Activated CD8-positive, alpha-beta memory T cell treated with anti-CD3 and anti-CD28 coated beads for 36 hours (primary cell): Measurements from ENCODE around the gene DCAF15. TPM values are rescaled to one million over a fixed set of nuclear protein-coding genes. Genes with fewer than 3 reads are reported as not detected.

Experiments
- CTCF ChIA-PET: fragments of 350-600 bp; sonication (Branson Sonifier 250); formaldehyde crosslinking; loops from one replicate; lab custom pipeline; 2021; ENCODE audit warnings: antibody characterized with exemption; lab: Charles Lee
- POLR2A ChIA-PET: fragments of 350-600 bp; sonication (Branson Sonifier 250); formaldehyde crosslinking; loops from one replicate; lab custom pipeline; 2021; ENCODE audit warnings: antibody characterized with exemption; lab: Charles Lee
- total RNA-seq, 2 experiments: library from RNA; stranded (reverse); gene quantifications; one replicate each; pipeline ENCODE4 v1.2.3, GENCODE V29; 2021

Gene DCAF15
- total RNA-seq, 2 experiments from 2014 or later: 59.9 to 65.3 TPM

DNA sequence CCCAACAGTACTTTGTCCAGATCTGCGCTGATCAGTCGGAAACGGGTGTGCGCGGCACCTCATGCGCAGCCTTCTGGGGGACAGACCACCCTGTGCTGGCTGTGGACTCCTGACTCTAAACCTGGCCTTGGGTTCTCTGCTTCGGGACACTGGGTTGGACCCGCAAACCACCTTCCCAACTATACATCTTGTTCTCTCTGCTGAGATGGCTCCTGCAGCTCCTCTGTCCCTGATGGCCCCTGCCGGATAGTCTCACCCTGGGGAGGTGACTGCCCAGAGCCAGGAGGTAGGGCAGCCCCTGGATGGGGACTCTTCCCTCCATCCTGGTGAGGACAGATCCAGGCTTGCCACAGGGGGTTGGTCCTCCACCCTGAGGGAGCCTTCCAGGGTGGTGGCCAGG lies 30.5 kb downstream of the DCAF15 start:
- CTCF ChIA-PET: no interaction called here
- POLR2A ChIA-PET: no interaction called here

DNA sequence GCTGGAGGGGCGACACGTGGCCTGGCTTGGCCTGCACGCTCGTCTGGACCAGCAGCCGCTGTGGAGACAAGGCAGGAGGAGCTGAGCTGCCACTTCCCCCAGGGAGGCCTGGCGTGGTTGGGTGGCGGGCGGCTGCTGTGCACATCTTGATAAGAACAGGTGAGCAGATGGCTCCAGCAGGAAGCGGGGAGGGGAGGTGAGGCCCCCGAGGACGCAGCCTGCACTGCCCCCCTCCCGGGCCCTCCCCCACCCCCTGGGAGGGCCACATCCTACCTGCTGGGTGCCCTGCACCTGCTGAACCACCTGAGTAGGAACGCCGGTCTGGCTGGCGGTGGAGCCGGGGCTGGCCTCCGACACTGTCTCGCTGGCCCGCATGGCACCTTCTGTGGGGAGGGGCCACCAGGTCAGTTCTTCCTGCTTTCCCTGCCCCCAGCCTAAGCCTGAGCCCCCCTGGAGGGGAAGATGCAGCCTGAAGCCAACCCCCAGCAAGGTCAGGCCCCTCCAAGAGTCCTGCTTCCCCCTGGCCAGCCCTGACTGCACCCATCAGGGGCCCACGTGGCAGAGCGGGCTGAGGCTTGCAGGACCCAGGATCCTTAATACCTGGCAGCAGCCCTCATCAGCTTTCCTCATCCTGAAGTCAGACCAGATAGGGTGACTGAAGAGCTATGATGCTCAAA lies 31.0 kb downstream of the DCAF15 start:
- POLR2A ChIA-PET: no interaction called here
- CTCF ChIA-PET: interaction anchor here (0.6 kb wide), 1 partner anchor 1406 kb away, joined by 4 read pairs; no protein-coding TSS in a partner anchor

DNA sequence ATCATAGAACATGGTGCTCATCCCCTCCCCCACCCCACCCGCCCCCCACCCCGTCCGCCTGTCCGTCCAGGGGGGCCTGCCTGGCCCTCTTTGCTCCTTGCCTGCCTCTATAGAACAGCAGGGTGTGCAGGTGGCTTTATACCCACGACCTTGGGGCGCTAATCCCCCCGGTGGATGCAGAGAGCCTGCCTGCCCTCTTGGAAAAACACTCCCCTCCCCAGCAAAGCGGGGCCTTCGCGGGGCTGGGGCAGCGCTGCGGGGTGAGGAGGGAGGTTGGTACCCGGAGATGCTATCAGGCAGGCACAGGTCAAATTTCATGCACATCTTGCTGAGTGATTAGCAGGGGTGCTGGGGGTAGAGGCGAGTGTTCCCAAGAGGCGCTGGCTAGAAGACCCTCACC lies 31.9 kb downstream of the DCAF15 start:
- ChIA-PET CTCF (interaction anchor here (0.7 kb wide), 1 partner anchor 14 kb away, joined by 3 read pairs; no protein-coding TSS in a partner anchor), POLR2A (no interaction called here)

DNA sequence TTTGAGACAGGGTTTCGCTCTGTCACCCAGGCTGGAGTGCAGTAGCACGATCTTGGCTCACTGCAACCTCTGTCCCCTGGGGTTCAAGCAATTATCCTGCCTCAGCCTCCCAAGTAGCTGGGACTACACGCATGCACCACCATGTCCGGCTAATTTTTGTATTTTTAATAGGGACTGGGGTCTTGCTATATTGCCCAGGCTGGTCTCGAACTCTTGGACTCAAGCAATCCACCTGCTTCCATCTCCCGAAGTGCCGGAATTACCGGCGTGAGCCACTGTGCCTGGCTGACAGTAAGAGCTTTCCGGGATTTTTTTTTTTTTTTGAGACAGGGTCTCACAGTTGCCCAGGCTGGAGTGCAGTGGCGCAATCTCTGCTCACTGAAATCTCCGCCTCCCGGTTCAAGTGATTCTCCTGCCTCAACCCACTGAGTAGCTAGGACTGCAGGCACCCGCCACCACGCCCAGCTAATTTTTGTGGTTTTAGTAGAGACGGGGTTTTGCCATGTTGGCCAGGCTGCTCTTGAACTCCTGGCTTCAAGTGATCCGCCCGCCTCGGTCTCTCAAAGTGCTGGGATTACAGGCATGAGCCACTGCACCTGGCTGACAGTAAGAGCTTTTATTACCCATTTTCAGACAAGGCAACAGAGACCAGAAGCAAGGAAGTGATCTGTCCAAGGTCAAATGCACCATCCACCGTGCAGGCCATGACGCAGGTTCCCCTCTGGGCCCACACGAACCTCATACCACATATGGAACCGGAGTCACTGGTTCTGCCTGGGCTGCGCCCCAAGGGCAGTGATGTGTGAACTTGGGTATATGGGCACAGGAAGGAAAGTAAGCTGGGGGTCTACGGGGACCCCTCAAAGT lies 32.8 kb downstream of the DCAF15 start:
- ChIA-PET POLR2A (interaction anchor here (0.6 to 1.3 kb wide), 4 partner anchors 12 to 22 kb away, joined by 4 to 8 read pairs (median 4); partner anchors contain the start of gene RFX1), CTCF (interaction anchor here (0.6 to 2.1 kb wide), 3 partner anchors 14 to 1188 kb away, joined by 3 to 6 read pairs (median 3); partner anchors contain the start of gene IL27RA)

DNA sequence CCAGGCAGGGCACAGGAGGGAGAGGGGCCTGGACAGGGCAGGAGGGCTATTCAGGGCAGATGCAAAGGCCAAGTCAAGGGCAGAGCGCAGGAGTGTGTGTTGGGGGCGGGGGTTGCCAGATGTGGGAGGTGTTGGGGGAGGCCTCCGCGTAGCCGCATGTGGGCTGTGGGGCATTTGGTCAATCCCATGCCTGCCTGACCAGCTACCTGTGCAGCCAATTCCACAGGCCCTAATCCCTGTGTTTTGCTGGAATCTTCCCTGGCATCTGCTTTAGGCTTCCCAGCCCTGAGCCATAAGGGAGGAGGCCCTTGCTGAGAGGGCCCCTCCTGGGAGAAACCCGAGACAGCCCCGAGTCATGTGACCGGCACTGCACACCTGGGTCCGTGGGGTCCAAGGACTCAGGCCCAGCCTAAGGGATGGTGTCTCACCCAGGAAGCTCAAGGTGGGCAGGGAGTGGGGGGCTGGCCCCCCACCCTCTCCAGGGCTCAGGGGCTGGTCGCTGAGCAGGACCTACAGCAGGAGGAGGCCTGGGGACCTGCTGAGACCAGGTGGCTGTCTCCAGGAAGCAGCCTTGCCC lies 33.5 kb downstream of the DCAF15 start:
- CTCF ChIA-PET: interaction anchor here (2.1 kb wide), 1 partner anchor 46 kb away, joined by 6 read pairs; the partner anchor contains the start of gene IL27RA
- POLR2A ChIA-PET: interaction anchor here (0.6 to 2.4 kb wide), 5 partner anchors 11 to 46 kb away, joined by 3 to 19 read pairs (median 8); partner anchors contain the start of genes IL27RA and RFX1

DNA sequence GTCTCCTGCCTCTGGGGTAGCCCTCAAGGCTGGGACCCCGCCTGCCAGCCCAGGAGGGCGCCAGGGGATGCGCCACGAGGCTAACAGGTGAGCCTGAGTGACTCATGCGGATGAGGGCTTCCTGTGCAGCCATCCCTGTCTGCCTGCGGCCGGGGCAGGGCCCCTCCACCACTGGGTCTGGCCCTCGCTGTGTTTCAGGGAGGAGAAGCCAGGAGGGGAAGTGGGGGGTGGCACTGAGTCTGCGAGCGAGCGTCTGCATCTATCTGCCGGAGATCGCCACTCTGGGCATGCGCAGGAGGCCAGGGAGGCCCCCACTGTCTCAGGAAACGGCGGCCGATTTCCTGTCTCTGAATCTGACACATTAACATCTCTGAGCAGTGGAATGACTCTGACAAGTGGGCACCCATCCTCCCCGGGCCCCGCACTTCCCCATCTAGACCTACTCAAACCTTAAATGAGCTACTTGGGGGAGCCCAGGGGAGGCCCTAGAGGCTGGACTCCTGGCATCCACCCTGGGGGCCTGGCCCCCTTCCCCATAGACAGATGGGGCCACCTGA lies 34.1 kb downstream of the DCAF15 start:
- CTCF ChIA-PET: interaction anchor here (0.6 to 2.1 kb wide), 7 partner anchors 10 to 73 kb away, joined by 3 to 6 read pairs (median 3); partner anchors contain the start of gene IL27RA

DNA sequence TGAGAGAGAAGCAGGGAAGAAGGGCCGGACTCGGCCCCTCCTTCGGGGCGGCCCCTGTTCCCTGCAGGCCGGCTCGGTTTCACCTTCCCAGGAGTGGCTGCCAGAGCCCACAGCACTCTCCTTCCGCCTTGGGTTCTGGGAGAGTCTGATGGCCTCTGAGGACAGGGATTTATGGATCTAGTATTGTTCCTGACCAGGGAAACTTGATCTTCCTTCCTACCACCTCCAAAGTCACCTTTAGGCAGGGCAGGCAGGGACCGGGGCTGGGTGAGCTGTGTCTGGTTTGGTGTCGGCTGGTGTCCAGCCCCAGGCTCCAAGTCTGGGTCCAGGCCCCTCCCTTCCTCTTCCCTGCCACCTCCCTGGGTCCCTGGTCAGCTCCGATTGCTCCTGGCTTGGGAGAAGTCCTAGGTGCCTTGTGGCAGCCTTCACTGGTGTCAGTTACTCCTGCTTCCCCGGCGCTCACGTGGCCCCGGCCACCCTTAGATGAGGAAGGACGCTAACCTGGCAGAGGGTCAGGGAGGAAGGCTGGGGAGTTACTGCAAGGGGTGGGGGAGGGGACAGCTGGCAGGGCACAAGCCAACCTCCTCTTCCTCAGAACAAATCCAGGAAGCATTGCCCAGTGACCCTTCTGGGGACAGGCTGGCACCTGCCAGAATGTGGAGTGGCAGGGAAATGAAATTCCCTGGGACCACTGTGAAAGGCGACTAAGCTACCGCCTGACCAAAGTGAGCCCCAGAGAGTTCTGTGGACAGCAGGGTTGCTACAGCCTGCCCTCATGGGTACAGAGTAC lies 35.0 kb downstream of the DCAF15 start:
- ChIA-PET CTCF (interaction anchor here (0.6 to 2.0 kb wide), 8 partner anchors 9 to 101 kb away, joined by 3 to 5 read pairs (median 3); no protein-coding TSS in a partner anchor), POLR2A (interaction anchor here (0.8 to 2.4 kb wide), 3 partner anchors 18 to 151 kb away, joined by 3 to 19 read pairs (median 11); partner anchors contain the start of genes IL27RA and RFX1)

More for the DNA sequence above, 34.1 kb downstream of the DCAF15 start:
- POLR2A ChIA-PET: interaction anchor here (0.7 to 2.4 kb wide), 4 partner anchors 19 to 150 kb away, joined by 3 to 19 read pairs (median 7); partner anchors contain the start of genes IL27RA and RFX1

DNA sequence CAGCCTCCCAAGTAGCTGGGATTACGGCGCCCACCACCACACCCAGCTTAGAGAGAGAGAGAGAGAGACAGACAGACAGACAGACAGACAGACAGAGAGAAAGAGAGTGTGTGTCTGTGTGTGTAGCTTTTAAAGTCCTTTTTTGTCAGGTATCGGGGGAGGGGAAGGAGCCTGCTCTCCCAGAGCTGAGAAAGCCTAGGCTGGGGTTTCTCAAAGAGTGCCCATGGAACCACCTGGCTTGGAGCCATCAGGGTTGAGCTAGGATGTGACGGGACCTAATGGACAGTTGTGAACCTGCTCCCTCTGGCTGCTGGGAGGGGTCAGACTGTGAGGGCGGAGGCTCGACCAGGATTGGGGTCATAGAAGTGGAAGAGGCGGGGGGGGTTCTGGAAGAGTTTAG lies 37.2 kb downstream of the DCAF15 start:
- CTCF ChIA-PET: no interaction called here
- POLR2A ChIA-PET: interaction anchor here (1.2 kb wide), 1 partner anchor 13 kb away, joined by 4 read pairs; no protein-coding TSS in a partner anchor

DNA sequence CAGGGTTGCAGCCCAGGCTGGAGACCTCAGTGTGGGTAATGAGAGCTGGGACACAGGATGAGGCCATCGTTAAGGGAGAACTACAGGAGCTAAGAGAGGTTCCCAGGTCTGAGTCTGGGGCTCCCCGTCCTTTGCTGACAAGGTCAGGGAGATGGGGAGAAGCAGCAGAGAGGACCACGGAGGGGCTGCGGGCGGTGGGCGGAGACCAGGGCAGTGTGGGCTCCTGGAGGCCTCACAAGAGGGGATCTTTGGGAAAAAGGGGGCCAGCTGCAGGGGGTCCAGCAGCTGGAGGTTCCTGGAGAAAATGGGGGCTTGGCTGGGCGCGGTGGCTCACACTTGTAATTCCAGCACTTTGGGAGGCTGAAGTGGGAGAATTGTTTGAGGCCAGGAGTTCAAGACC lies 37.8 kb downstream of the DCAF15 start:
- CTCF ChIA-PET: no interaction called here

DNA sequence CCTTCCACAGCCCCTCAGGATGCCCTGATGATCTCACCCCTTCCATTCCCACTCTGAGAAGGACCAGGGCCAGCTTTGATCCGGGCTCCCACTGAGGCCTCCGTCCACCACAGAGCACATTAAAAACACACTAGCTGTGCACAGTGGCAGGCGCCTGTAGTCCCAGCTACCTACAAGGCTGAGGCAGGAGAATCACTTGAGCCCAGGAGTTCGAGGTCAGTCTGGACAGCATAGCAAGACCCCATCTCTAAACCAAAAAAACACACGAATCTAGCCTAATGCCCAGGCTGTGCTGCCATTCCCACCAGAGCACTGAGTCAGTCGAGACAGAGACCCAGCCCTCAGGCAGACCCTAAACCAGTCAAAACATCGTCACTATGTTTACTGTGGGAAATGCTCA lies 39.7 kb downstream of the DCAF15 start:
- POLR2A ChIA-PET: no interaction called here
- CTCF ChIA-PET: interaction anchor here (1.2 kb wide), 1 partner anchor 41 kb away, joined by 3 read pairs; no protein-coding TSS in a partner anchor

More for the DNA sequence above, 37.8 kb downstream of the DCAF15 start:
- POLR2A ChIA-PET: interaction anchor here (1.2 kb wide), 1 partner anchor 13 kb away, joined by 4 read pairs; no protein-coding TSS in a partner anchor

DNA sequence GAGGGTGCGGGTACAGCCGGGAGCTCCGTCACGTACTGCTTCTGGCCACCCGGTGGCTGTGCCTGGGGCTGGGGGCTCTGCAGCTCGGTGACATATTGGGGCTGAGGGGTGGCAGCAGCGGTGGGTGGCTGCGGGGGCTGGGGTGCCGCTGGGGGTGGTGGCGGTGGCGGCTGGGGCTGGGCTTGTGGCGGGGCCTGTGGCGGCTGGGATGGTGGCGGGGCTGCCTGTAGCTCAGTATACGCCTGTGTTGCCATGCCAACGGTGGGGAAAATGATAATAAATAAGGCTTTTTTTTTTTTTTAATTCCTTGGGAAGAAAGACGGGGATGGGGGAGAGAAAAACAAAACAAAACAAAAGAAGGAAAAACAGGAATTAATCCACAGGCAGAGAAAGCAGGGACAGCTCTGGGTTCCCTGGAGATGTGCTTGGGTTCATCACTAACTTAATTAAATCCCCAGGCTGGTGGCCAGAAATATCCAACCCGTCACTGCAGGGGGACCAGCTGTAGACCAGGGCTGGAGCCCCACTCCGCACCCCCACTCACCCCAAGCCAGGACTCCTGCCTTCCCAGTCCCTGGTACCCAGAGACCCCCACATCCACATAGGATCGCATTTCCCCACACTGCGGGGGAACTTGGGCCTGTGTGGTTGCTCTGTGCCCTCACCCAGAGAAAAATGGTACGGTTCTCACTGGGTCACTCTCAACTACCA lies 41.4 kb downstream of the DCAF15 start:
- ChIA-PET CTCF (no interaction called here), POLR2A (no interaction called here)

DNA sequence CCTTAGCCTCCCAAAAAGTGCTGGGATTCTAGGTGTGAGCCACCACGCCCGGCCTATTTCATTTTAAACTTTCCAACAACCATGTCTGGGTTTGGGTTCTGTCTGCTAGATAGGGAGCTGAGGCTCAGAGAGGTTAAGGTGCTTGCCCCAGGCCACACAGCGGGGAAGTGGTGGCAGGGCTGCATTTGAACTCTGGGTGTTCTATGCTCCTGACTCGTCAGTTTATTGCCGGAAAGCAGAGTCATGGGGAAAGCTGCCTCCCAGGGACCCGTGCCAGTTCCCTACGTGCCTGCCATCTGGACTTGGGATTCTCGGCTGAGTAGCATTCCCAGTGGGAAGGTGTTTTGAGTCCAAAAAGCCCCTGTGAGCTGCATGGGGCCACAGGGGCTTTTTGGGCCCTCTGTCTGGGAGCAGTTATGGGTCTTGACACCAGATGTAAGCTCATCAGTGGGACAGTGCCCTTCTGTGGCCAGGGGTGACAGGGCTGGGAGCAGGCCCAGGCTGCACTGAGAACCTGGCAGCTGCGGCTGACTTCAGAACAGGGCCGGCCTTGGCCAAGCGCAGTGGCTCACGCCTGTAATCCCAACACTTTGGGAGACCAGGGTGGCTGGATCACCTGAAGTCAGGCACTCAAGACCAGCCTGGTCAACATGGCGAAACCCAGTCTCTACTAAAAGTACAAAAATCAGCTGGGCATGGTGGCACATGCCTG lies 42.9 kb downstream of the DCAF15 start:
- POLR2A ChIA-PET: no interaction called here

DNA sequence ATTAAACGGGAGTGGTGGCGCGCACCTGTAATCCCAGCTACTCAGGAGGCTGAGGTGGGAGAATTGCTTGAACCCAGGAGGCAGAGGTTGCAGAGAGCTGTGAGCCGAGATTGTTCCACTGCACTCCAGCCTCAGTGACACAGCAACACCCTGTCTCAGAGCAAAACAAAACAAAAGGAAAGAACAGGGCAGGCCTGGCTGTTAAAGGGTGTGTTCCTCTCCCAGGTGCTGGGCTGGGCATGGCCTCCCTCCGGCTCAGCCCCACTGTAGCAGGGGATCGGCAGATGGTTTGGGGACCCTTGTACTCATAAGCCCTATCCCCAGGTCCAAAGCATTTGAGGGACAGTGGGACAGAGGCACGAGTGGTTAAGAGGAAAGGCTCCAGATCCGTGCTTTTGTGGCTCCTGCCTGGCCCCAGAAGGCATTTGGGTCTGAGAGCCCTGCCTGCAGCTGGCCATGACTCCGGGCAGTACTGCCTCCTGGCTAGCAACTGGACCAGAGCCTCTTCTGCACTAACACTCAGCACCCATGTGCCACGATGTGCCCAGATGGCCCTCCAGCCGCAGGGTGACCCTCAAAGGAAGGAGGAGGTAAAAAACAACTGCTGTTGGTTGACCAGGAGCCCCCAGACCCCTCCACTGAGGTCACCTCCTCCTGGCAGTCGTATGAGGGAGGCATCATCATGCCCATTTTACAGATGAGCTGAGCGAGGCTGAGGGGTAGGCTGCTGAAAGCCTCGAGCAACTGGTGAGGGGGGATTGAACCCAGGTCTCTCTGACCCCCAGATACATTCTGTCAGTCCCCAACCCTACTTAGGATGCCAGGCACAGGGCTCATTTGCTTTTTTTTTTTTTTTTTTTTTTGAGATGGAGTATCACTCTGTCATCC lies 43.8 kb downstream of the DCAF15 start:
- POLR2A ChIA-PET: interaction anchor here (0.6 to 0.7 kb wide), 2 partner anchors 11 to 826 kb away, joined by 4 to 8 read pairs; no protein-coding TSS in a partner anchor

More for the DNA sequence above, 42.9 kb downstream of the DCAF15 start:
- CTCF ChIA-PET: interaction anchor here (0.6 to 1.0 kb wide), 4 partner anchors 8 to 95 kb away, joined by 3 to 6 read pairs (median 3); no protein-coding TSS in a partner anchor

DNA sequence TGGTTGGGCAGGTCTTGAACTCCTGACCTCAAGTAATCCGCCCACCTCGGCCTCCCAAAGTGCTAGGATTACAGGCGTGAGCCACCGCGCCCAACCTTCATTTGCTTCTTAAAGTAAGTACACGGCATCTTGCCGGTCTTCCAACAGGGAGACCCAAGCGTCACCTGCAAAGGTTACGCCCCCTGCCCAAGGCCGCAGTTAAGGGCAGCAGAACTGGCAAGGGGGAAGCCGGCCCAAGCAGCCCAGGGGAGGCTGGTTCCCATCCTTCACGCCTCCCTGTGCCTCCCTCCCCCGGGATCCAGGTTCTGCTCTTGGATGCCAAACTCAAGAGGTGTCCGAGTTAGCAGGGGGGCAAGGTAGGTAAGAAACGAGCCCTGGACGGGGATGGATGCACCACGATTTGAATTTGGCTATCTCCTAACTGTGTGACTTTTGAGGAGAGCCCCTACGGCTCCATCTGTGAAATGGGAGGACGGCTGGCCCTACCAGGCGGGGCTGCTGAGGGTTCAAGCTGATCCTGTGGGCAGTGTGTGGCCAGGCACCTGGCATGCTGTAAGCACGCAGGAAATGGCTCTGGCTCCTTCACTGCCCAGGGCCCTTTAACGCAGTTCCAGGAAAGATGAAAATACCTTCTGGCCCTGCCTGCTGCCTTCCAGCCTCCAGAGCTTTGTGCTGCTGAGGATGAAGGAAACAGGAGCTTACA lies 44.8 kb downstream of the DCAF15 start:
- POLR2A ChIA-PET: interaction anchor here (0.7 kb wide), 1 partner anchor 12 kb away, joined by 8 read pairs; no protein-coding TSS in a partner anchor

More for the DNA sequence above, 43.8 kb downstream of the DCAF15 start:
- CTCF ChIA-PET: interaction anchor here (0.6 to 1.0 kb wide), 2 partner anchors 9 to 24 kb away, joined by 3 read pairs; no protein-coding TSS in a partner anchor

More for the DNA sequence above, 44.8 kb downstream of the DCAF15 start:
- CTCF ChIA-PET: interaction anchor here (1.2 kb wide), 1 partner anchor 76 kb away, joined by 3 read pairs; the partner anchor contains the start of gene MISP3
